ENCODE results near the gene ANTXR1. TPM values are rescaled to one million over a fixed set of nuclear protein-coding genes. Genes with fewer than 3 reads are reported as not detected.

The ANTXR1 gene
- total RNA-seq, 1 experiment from 2014 or later: 25.7 TPM

- H3K9ac ChIP-seq (ENCODE audit: low read length): no peak overlapping the region
- no peak overlapping the region for H3K4me3 ChIP-seq (replicated peaks in 1 of 2; ENCODE audit: low read depth in 1 of 2, low read length in 2 of 2)
- ChIA-PET RAD21 (ENCODE audit: low non-redundant PET in 1 of 2, low total read pairs in 2 of 2, uncharacterized antibody in 2 of 2, unreplicated experiment in 2 of 2) (no interaction called here), POLR2A (no interaction called here), CTCF (no interaction called here)
- no peaks in the 10 kb centered on the region for H3K4me1 ChIP-seq (ENCODE audit: control insufficient read depth in 1 of 2, insufficient read depth in 2 of 2, low read length in 2 of 2)
- no peak overlapping the region for H2AFZ ChIP-seq (ENCODE audit: low read depth, low read length, poor library complexity, severe bottlenecking)
- H3K9me3 ChIP-seq (ENCODE audit: control insufficient read depth in 1 of 2, insufficient read depth in 1 of 2, low read depth in 1 of 2, low read length in 2 of 2): no peaks in the 10 kb centered on the region
- H3K4me2 ChIP-seq (ENCODE audit: low read length): no peak overlapping the region
- ATAC-seq: no peak
- no peak for TF ChIP-seq FOSL1 (IDR thresholded peaks at IDR 0.05; ENCODE audit: low read depth)
- no peak for TF ChIP-seq RAD21 (IDR thresholded peaks at IDR 0.05; ENCODE audit: low read depth)
- TF ChIP-seq POLR2A (IDR thresholded peaks at IDR 0.05; ENCODE audit: borderline replicate concordance, extremely low read depth, insufficient read depth, insufficient read length): no peak
- TF ChIP-seq REST (IDR thresholded peaks at IDR 0.05; ENCODE audit: low read depth): no peak
- no peak for TF ChIP-seq SP1 (IDR thresholded peaks at IDR 0.05; ENCODE audit: low read depth)
- no peak for TF ChIP-seq CTCF (IDR thresholded peaks at IDR 0.05 in 2 of 3, conservative IDR thresholded peaks at IDR 0.05 in 1 of 3; ENCODE audit: borderline replicate concordance in 1 of 3, insufficient read depth in 1 of 3, low read depth in 2 of 3, low read length in 2 of 3)
- TF ChIP-seq TCF7L2 (IDR thresholded peaks at IDR 0.05; ENCODE audit: borderline replicate concordance, extremely low read depth, insufficient read depth, insufficient read length): no peak
- no peak for TF ChIP-seq JUND (IDR thresholded peaks at IDR 0.05)
- TF ChIP-seq YY1 (IDR thresholded peaks at IDR 0.05; ENCODE audit: extremely low read depth, insufficient replicate concordance, low read depth, low read length): no peak
- TF ChIP-seq MAX (IDR thresholded peaks at IDR 0.05): no peak
- no peak for TF ChIP-seq ZNF274 (IDR thresholded peaks at IDR 0.05; ENCODE audit: low read depth, low read length)
- no peak for TF ChIP-seq SRF (IDR thresholded peaks at IDR 0.05; ENCODE audit: low read depth)
- no peak for DNase-seq (ENCODE audit: low read depth, low spot score)
- H3K36me3 ChIP-seq (ENCODE audit: control insufficient read depth in 1 of 2, insufficient read depth in 2 of 2, low read length in 2 of 2): no peaks in the 10 kb centered on the region; a peak in 1 of 4 replicates
- no TSS peak for BruUV-seq (replicated peaks)
- H4K20me1 ChIP-seq (ENCODE audit: insufficient read depth): no peaks in the 10 kb centered on the region
- H3K9me2 ChIP-seq (ENCODE audit: insufficient read depth): no peaks in the 10 kb centered on the region
- no peak overlapping the region for H3K27ac ChIP-seq (ENCODE audit: low read depth, low read length)
- no peaks in the 10 kb centered on the region for H3K79me2 ChIP-seq (ENCODE audit: insufficient read depth, low read length)
- H3K27me3 ChIP-seq (ENCODE audit: insufficient read depth, low read length): no peaks in the 10 kb centered on the region
- intact Hi-C loops (cut with micrococcal nuclease): no loop called here
These were observed 96.3 kb downstream of the ANTXR1 start for GRCh38 chr2:69109255-69109654.

Data from HCT116 (cell line).